ENCODE results near the gene CIC.

Gene CIC

DNA sequence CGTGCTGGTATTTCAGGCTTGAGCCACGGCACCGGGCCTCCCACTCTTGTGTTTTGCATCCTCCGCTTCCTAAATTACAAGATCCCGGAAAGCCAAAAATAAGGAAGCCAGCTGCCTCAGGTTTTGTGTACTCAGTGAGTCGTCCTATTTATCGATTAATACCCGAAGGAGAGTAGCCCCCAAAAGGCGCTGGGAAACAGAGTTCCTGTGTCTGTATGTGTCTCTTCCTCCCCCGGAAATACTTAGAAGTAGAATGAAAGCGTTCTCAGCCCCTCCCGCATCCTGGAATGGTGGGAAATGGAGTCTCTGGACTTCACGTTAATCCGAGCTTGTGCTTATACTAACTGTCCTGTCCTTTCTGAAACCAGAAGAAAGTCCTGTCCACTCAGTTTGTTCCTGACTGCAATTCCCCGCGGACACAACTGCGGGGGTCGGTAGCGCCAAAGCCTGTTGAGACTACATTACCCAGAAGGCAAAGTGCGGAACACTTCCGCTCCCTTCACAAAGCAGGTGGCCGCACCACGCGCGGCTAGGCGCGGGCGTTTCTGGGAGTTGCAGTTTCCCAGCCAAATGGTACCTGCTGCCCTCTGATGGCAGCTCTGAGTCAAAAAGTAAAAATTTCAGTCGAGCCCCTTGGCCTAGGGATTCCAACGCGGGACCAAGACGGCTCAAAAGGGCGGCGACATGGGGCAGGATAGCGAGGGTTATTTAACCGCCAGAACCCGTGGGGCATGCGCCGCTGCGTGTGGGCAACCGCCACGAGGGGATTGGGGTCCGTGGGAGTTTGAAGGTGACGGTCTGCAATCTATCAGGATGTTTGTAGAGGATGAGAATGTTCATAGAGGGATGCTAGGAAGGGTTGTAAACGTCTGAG is 24.5 kb upstream of the CIC start:
- FAIRE-seq: peak; percentile 93

DNA sequence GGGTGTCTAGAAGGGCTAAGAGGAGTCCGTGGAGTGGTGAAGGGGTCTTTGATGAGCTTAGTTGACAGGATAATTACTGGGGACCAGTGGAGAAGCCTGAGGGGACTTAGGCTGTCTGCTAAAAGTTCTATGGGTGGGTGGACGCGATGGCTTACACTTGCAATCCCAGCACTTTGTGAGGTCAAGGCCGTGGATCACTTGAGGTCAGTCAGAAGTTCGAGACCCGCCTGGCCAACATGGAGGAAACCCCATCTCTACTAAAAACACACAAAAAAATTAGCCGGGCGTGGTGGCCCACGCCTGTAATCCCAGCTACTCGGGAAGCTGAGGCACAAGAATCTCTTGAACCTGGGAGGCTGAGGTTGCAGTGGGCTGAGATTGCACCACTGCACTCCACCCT is 23.8 kb upstream of the CIC start:
- FAIRE-seq: no peak

DNA sequence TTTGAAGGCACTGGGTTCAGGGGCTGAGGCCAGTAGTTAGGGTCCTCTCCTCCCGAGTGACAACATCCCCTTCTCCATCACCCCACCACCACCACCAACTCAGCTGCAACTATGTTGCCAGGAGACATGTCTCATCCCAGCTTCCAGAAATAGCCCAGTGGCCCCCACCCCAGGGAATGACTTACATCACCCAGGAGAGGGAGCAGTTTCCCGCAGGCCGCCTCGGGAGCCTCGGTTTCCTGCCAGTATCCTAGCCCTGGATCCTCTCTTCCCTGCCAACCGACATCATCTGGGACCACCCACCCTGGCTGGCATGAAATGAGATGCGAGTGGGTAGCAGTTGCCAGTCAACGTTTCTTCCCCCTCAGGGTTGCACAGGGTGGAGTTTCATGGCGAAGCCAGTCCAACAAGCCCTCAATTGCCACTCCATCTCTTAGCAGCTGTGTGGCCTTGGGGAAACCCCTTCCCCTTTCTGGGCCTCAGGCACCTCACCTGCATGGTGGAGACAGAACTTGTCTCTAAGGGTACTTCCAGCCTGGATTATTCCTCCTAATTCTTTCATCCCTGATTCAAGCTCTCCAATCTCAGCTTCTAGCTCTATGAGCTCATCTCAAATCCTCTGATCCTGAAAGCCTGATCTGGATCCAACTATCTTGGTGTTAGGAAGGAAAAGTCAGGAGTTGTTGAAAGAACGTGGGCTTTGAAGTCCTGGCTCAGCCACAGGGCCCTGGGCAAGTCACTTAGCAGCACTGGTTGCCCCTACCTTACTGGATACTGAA is 22.7 kb upstream of the CIC start:
- FAIRE-seq: no peak

DNA sequence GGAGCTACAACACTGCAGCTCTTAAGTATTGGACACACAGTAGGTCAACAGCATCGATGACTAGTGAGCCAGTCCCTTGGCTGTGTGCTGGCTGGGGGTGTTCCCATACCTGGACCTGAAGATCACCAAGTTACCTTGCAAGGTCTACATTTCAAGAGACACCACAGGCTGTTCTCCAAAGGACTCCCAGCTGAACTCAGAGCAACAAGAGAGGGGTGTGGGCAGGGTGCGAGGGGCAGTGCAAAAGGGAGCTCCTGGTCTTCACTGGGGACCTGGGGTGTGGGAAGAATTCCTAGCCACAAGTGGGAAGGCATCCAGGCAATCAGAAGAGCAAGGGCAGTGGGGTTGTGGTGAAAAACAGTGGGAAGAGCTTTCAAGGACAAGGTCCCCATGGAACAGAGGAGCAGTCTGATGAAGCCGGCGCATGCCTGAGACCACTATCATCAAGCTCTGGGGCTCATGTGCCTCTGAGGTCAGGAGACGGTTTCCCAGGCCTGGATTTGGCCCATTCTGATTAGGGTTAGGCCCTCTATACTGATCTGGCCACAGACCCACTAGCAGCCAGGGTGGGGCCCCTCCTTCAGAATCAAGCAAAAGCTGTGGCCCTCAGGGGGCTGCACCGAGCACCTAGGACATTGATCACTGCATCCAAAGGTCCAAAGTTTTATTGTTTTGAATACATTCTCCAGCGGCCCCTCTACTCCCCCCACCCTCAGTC is 22.0 kb upstream of the CIC start:
- FAIRE-seq: no peak

DNA sequence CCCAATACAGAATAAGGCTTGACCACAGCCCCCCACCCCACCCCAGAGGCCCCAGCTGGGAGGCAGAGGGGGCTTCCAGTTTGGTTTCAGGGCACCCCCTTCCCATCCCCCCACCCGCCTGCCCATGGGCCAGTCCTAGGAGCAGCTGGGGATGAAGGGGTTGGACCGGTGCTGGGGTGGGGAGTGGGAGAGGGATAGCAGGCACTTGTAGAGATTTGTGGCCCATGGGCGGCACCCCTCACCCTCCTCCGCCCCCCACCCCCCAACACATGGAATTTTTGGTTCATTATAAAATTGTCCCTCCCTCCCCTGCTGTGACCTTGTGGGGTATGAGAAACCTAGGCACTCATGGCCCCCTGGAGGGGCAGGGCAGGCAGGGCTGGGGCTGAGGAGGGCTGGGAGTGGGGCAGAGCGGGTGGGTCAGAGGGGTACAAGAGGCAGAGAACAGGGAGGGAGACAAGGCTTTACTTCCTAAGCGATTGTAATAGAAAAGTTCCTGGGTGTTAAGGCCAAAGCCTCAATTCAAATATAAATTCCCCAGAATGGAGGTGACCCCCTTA is 21.3 kb upstream of the CIC start:
- no peak for FAIRE-seq

DNA sequence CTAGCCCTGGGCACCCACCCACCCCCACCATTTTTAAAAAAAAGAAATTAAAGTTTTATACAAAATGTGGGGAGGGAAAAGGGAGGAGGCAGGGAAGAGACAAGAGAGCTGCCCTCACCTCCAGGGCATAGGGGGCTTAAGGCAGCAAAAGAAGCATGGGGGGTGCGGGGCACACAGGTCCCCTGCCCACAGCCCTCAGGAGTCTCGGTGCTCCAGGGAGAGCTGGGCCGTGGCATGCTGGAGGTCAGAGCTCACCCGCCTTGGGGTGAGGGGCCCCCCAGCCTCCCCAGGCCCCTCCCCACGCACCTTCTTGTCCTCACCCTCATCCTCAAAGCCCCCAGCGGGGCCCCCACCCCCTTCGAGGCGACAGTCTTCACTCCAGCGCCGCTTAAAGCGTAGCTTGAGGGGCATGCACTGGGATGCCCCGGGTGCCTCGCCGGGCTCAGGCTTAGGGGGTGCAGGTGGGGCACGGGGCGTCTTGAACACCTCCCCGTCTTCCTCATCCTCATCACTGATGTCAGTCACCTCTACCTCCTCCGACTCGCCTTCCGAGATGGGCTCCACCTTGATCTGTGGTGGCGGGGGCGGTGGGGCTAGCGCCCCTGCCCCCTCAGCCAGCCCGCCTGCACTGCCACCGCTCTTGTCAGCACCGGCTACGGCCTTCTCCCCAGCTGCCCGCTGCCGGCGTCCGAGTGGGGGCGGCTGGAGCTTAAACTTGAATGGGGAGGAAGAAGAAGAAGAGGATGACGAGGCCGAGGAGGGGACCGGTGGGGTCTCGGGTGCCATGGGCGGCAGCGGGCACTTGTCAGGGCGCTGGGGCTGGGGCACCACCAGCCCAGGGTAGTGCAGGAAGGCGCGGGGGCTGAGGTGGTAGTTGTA is 20.5 kb upstream of the CIC start:
- no peak for FAIRE-seq

DNA sequence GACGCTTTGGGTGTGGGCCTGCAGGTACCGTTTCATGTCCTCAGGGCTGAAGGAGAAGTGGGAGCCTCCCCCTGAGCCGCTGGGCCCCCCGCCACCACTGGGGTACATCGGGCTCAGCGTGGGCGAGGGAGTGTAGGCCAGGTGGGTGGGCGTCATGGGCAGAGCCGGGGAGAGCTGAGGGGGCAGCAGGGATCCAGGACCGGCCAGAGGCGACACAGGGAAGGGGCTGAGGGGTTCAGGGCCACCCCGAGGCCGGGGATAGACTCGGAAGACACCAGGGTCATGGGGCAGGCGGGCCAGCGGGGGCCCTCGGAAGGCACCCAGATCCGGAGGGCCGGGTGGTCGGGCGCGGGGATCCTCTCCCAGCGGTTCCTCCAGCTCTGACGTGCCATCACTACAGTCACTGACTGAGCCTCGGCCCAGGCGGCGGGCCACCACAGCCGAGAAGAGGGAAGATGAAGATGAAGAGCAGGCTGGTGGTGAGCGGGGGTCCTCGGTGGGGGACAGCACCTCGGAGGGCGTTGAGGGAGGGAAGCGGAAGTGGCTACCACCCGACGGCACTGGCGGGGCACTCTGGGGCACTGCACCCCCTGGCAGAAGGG is 19.8 kb upstream of the CIC start:
- FAIRE-seq: no peak

DNA sequence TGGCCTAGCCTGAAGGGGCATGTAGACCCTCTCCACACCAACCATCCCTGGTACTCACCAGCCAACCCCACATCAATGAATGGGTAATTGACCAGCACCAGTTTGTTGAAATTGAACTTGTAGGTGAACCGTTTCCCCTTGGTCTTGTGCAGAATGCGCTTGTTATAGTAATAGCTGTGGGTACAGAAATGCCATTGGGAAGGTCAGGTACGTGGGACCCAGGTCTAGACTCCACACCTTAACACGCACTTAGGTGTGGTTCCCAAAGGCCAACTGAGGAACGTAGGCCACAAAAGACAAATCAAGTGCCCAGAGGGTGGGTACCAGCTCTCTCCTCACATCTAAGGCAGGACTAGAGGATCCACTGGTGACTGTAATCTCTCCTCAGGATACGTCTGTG is 19.3 kb upstream of the CIC start:
- FAIRE-seq: no peak

DNA sequence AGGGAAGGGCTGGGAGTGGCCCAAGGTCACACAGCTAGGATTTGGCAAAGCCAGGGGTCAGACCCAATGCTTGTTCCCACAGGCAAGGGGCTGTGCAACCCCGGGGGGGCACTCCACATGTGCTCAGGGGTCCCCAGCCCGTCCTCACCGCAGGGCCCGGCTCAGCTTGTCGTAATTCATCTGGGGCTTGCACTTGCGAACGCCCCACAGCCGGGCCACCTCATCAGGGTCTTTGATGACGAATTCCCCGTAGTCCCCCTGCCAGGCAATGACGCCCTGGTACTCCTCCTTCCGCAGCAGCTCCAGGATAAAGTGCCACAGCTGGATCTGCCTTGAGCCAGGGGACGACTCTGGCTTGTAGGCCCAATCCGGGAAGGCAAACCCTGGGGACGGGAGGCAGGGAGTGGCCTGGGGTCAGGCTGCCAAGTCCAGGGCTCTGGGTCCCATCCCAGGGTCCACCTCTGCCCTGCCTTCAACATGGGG is 18.8 kb upstream of the CIC start:
- FAIRE-seq: no peak

DNA sequence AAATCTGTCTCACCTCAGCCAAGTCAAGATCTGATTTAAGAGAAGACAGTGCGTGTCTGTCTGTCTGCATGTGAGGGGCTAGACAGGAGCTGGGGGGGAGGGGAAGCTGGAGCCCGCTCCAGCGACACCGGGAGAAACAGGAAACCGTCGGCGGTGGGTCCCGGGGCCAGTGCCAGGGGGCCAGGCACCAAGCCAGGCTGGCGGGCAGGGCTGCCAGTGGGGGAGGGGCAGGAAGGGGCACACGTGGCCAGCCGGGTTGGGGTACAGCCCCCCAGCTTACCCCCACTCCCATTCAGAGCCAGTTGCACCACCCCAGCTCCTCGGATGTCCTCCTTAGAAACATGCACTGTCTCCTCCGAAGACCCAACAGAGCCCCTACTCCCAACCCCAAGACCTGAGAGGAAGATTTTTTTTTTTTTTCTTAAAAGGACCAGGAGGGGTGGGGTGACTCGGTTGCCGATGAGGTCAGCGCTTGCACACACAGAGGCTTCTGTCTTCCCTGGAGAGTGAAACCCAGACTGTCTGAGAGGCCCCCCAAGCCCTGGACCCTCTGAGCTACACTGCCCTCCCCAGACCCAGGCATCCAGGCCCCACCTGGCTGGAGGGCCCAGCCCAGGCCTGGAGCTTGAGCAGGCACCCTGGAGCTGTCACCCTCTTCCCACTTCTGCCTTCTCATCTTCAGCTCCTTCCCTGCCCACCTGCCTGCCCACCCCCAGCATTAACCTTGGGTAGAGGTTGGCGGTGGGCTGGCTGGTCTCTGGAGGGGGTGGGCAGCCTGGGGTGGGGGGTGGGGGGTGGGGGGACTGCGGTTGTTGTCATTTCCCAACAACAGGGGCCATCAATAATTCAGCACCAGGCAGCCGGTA is 18.2 kb upstream of the CIC start:
- no peak for FAIRE-seq

DNA sequence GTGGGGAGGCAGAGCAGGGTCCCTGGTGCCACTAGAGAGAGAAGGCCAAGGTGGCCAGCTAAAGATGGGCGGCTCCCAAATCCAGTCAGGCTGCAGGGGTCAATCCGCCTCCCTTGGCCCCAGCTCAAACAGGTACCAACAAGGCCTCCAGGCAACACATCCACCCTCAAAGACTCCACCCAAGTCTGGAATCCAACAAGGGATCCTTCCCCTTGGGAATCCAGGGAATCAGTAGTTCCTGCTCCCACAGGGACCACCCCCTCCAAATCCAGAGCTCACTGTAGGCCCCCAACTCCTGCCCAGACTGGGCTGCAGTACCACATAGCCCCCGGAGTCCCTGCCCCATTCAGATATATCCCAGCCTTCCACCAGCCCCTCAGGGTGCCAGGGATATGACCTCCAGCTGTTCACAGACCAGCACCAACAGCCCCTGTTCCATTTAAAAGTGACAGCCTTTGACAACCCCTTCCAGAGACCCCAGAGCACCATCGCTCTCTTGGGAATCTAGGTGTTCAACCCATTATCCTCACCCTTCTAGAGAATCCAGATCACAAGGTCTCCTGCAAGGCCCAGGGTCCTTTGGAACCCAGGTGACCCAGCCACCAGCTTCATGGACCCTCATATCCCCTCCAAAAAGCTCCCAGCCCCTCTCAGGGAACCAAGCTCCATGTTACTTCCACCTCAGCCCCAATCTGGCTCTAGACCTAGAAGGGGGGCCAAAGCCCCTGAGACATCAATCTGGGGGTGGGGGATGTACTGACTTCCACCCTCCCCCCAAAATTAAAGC is 17.3 kb upstream of the CIC start:
- no peak for FAIRE-seq

DNA sequence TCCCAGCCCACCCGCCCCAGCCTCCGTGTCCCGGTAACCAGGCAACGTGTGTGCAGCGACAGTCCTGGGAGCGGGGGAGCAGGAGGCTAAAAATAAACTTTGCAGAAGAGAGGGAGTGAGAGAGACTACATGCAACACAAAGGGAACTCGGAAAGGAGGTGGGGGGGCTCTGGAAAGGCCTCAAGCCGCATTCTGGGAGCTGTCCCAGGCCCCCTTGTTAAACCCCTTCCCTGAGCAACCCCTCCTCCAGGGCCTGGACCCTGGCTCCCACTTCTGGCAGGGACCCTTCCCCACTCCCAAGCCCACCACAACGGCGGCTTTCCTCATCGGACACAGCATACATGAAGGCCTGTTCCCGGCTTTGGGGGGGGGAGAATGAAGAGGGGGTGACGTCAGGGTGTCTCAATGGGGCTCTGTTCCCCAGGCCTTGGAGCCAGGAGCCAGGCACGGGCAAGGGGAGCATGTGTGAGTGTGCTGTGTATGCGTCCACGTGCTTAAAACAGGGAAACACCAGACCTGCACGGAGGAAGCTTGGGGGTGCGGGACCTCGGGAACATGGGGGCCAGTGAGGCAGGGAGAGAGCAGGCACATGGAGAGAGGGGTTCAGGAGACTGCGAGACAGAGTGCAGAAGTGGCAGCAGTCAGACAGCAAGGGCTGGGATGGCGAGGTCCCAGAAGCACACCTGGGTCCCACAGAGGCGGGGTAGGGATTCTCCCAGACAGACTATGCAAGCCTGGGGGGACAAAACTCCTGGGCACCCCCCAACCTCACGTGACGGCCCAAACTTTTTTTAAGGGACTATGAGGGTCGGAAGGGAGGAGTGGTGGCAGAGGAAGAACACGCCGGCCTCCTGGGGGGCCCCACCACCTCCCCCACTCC is 16.4 kb upstream of the CIC start:
- no peak for FAIRE-seq

DNA sequence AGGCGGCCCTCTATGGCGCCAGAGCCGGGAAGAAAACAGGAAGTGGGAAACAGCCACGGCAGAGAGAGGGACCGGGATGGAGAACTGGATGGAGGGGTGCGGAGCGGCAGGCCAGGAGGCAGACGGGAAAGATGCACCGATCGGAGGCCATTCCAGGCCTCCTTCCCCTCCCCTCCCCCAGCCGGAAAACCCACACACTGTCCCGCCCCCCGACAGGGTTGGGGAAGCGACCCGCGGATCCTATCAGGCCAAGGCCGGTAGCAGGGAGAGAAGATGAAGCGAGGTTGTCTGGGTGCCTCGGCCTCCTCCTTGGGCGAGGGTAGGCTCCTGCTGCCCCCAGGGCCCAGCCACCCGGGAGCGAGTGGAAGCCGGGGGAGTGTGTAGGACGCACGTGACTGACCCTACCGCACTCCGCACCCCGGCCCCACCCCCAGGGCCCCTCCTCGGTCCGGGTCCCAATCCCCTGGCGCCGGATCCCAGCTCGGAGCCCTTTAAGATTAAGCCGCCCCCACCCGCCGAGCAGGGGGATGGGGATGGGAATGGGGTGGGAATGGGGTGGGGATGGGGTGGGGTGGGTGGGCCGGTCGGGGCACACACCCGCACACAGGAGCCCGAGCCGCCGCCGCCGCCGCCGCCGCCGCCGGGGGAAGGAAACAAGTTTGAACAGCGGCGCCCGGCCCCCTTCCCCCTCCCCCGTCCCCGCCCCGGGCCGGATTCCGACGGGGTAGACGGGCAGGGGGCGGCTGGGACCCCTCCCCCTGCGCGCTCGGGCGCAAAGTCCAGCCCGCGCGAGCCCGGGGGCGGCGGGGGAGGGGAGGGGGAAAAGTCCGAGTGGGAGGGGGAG is 15.6 kb upstream of the CIC start:
- no peak for FAIRE-seq

DNA sequence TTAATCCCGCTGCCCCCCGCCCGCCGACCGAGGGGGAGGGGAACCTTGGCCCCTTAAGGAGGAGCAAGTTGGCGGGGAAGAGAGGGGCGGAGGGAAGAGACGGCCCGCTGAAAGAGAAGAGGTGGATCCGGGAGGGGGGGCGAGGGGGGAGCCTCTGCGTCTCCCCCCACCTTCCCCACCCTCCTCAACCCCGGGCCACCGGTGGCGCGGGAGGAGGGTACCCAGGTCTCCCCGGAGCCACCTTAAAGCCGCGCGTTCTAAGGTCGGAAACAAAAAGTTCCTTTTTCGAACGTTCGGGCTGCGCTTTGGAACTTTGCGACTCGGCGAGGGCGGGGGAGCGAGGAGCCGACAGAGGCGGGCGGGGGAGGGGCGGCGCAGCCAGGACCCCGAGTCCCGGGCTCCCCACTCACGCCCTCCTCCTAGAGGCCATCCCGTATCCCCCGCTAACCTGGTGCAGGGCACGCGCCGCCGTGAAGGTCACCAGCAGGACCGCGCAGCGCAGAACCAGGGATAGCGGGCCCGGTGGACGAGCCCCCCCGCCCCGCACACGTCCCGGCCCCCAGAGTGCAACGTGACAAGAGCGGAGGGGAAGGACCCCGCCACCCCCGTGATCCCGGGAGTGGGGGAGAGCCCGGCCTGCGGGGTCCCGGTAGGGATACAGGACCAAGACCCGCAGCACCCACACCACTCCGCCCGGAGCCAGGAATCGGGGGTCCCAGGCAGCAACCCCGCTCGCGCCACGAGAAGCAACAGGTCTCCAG is 14.8 kb upstream of the CIC start:
- no peak for FAIRE-seq

DNA sequence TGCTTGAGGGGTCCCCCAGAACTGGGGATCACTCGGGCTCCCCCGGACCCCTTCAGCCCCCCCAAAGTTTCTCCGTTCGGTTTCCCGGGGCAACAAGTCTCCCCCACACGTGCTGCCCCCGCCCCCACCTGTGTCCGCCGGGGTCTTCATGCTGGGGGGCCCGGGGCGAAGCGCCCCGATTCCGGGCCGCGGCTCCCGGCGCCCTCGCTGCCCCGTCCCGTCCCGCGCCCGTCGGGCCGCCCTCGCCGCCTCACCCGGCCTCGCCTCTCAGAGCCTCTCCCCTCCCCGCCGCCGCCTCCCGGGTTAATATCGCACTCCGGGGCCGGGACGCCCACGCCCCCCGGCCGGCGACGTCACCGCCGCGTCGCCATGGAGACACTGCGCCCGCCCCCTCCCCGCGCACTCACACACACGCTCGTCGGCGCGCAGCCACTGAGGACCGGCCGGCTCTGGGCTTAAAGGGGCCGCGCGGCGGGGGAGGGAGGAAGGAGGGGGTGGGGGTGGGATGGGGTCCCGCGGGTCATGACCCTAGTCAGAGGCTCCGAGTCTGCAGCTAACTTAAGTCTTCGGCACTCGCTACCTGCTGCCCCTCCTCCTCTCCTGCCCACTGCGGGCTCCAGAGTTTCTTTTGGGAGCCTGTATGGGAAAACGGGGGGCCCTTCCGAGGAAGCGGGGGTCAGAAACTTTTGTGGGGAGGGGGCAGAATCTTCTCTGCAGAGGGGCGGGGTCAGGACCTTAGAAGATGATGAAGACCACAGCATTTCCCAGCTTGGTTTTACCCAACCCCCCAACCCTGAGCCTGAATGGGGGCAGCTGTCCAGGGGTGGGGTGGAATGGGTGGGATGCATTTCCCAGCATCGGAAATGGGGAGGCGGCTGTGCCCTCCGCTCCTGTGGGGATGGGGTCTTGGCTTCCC is 13.9 kb upstream of the CIC start, which contains the start of gene ERF:
ERF (minus strand) TSS at position 279 of the 916 bp plus-strand sequence; CDS start at position 150, 129 bp downstream.
- FAIRE-seq: no peak

All from A204.1 (cell line).